Suppressor macrophage (primary cell): ENCODE measurements around the gene RSPH1.

Experiments
- DNase-seq, 4 experiments: peaks; one replicate each; pipeline ENCODE4 v3.0.0-alpha.2; 2020 to 2022
- total RNA-seq, 17 experiments: gene quantifications; one replicate each; lab custom pipeline; 2026; ENCODE audit warnings: mixed read lengths in 6 of 17, inconsistent platforms in 3 of 17; lab: John Stamatoyannopoulos, UW

RSPH1 gene
- 0 to 2.0 (median 0.05) reads per million in 17 experiments for total RNA-seq

- peak; percentile 99 to 100 (median 99) for DNase-seq
Measured at GRCh38 chr21:42496120-42496838, at the start of gene RSPH1. TSS of gene RSPH1 (minus strand) at chr21:42496224. CDS start at chr21:42496186, 38 bp downstream.

GRCh38 chr21:42545745-42546144, 49.7 kb upstream of the RSPH1 start:
- no peak for DNase-seq

GRCh38 chr21:42545317-42545716, 49.3 kb upstream of the RSPH1 start:
- DNase-seq: no peak

- DNase-seq: no peak
Measured at GRCh38 chr21:42544544-42544943, 48.5 kb upstream of the RSPH1 start.

GRCh38 chr21:42543106-42543847, 47.3 kb upstream of the RSPH1 start:
- DNase-seq: no peak

GRCh38 chr21:42542596-42542995, 46.6 kb upstream of the RSPH1 start:
- DNase-seq: no peak

GRCh38 chr21:42542196-42542595, 46.2 kb upstream of the RSPH1 start:
- no peak for DNase-seq

- DNase-seq: no peak
Measured at GRCh38 chr21:42541618-42542017, 45.6 kb upstream of the RSPH1 start.

- DNase-seq: no peak
Measured at GRCh38 chr21:42541174-42541573, 45.1 kb upstream of the RSPH1 start.

- no peak for DNase-seq
Measured at GRCh38 chr21:42540396-42540795, 44.4 kb upstream of the RSPH1 start.

- DNase-seq: peak in 1 of 4 experiments; percentile 23
Measured at GRCh38 chr21:42539931-42540343, 43.9 kb upstream of the RSPH1 start.

GRCh38 chr21:42539342-42539741, 43.3 kb upstream of the RSPH1 start:
- DNase-seq: no peak

- DNase-seq: no peak
Measured at GRCh38 chr21:42538479-42539275, 42.7 kb upstream of the RSPH1 start.

GRCh38 chr21:42537106-42537742, 41.2 kb upstream of the RSPH1 start:
- peak; percentile 27 to 39 (median 33) for DNase-seq

GRCh38 chr21:42536601-42537000, 40.6 kb upstream of the RSPH1 start:
- DNase-seq: no peak

- DNase-seq: no peak
Measured at GRCh38 chr21:42535602-42536171, 39.7 kb upstream of the RSPH1 start.

- peak; percentile 85 to 93 (median 92) for DNase-seq
Measured at GRCh38 chr21:42534421-42535378, 38.7 kb upstream of the RSPH1 start.

- DNase-seq: no peak
Measured at GRCh38 chr21:42533963-42534355, 37.9 kb upstream of the RSPH1 start.

GRCh38 chr21:42533306-42533962, 37.4 kb upstream of the RSPH1 start:
- DNase-seq: no peak

- peak; percentile 88 to 92 (median 92) for DNase-seq
Measured at GRCh38 chr21:42532466-42533181, 36.6 kb upstream of the RSPH1 start.
